Activated naive CD4-positive, alpha-beta T cell treated with anti-CD3 and anti-CD28 coated beads for 36 hours (primary cell): ENCODE data around the gene GPR18. TPM values are rescaled to one million over a fixed set of nuclear protein-coding genes. Genes with fewer than 3 reads are reported as not detected.
A peak's percentile ranks its signal among the peaks of the same experiment; 100 is the strongest.

ENCODE experiments used
- CTCF ChIA-PET: fragments of 350-600 bp; sonication (Branson Sonifier 250); formaldehyde crosslinking; loops from one replicate; lab custom pipeline; 2021; ENCODE audit warnings: antibody characterized with exemption; lab: Charles Lee
- DNase-seq: peaks from one replicate; pipeline ENCODE4 v3.0.0-alpha.2; 2020
- H3K27ac Mint-ChIP-seq: one replicate; pipeline ENCODE4 v1.8.0; 2021; ENCODE audit warnings: mild to moderate bottlenecking, mixed read lengths
- H3K27me3 Mint-ChIP-seq: one replicate; pipeline ENCODE4 v1.8.0; 2021; ENCODE audit warnings: low read depth, mixed read lengths
- H3K36me3 Mint-ChIP-seq: one replicate; pipeline ENCODE4 v1.8.0; 2021; ENCODE audit warnings: low read depth, mixed read lengths
- H3K4me1 Mint-ChIP-seq: one replicate; pipeline ENCODE4 v1.8.0; 2021; ENCODE audit warnings: low read depth, mixed read lengths
- H3K4me3 Mint-ChIP-seq: one replicate; pipeline ENCODE4 v1.8.0; 2021; ENCODE audit warnings: mild to moderate bottlenecking, moderate library complexity, mixed read lengths
- H3K9me3 Mint-ChIP-seq: one replicate; pipeline ENCODE4 v1.8.0; 2021; ENCODE audit warnings: mixed read lengths
- intact Hi-C: fragments of 100-400 bp; cut with micrococcal nuclease; formaldehyde crosslinking; loops from one replicate; pipeline ENCODE4 v1.15.1; 2023
- total RNA-seq, 2 experiments: library from RNA; stranded (reverse); gene quantifications; one replicate each; pipeline ENCODE4 v1.2.3, GENCODE V29; 2021

GPR18 gene
- total RNA-seq, 2 experiments from 2014 or later, result 2.4 TPM

- no peaks in the 10 kb centered on the region for H3K27me3 Mint-ChIP-seq
Measured at GRCh38 chr13:99227909-99228688, 30.1 kb downstream of the GPR18 start.

DNA sequence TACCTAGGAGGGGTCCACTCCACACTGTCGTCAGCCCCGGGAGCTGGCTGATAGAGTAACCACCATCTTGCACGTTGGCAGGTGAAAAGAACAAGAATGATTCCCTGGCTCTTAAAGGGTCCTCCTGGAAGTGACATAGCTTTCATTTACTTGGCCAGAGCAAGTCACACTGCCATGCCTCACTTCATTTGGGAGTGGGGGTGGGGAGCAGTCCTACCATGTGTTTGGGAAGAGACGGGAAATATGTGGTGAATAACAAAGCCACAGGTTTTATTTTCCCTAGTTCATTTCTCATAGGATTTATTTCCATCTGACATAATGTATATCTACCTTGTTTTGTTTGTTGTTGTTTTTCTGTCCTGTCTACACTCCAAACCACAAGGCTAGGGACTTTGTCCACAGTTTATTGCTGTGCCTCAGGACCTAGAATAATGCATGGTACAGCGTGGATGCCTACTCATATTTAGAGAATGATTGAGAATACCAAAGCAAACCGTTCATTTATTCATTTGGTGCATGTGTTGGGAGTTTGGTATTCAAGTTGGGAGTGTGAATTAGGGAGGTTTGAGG lies 30.8 kb downstream of the GPR18 start:
- Mint-ChIP-seq H3K36me3 (no peaks in the 10 kb centered on the region), H3K27me3 (no peaks in the 10 kb centered on the region), H3K27ac (peak overlapping the region; percentile 10), H3K9me3 (no peaks in the 10 kb centered on the region), H3K4me3 (no peak overlapping the region), H3K4me1 (peaks cover 83% of the 10 kb centered on the region)
- DNase-seq, result no peak
- CTCF ChIA-PET, result interaction anchor here (0.6 to 0.9 kb wide), 3 partner anchors 31 to 38 kb away, joined by 3 to 5 read pairs (median 5); partner anchors contain the start of gene GPR18
- intact Hi-C loops, result no loop called here

More at GRCh38 chr13:99227909-99228688, 30.1 kb downstream of the GPR18 start:
- Mint-ChIP-seq H3K4me1 (peaks cover 79% of the 10 kb centered on the region), H3K27ac (peak overlapping the region; percentile 37), H3K36me3 (no peaks in the 10 kb centered on the region), H3K9me3 (no peaks in the 10 kb centered on the region), H3K4me3 (no peak overlapping the region)
- CTCF ChIA-PET, result interaction anchor here (0.6 to 0.9 kb wide), 3 partner anchors 30 to 37 kb away, joined by 3 to 5 read pairs (median 5); partner anchors contain the start of gene GPR18
- intact Hi-C loops, result loop anchor here (1.0 kb wide), 3 partner anchors 9 to 23 kb away; no protein-coding TSS in a partner anchor
- DNase-seq, result peak; percentile 47

- CTCF ChIA-PET, result no interaction called here
- no peaks in the 10 kb centered on the region for H3K36me3 Mint-ChIP-seq
- no peaks in the 10 kb centered on the region for H3K9me3 Mint-ChIP-seq
- peaks cover 87% of the 10 kb centered on the region for H3K4me1 Mint-ChIP-seq
- DNase-seq, result no peak
- H3K27me3 Mint-ChIP-seq, result no peaks in the 10 kb centered on the region
- intact Hi-C loops, result no loop called here
- no peak overlapping the region for H3K4me3 Mint-ChIP-seq
- peak overlapping the region; percentile 44 for H3K27ac Mint-ChIP-seq
Measured at GRCh38 chr13:99226513-99226912, 31.7 kb downstream of the GPR18 start.

DNA sequence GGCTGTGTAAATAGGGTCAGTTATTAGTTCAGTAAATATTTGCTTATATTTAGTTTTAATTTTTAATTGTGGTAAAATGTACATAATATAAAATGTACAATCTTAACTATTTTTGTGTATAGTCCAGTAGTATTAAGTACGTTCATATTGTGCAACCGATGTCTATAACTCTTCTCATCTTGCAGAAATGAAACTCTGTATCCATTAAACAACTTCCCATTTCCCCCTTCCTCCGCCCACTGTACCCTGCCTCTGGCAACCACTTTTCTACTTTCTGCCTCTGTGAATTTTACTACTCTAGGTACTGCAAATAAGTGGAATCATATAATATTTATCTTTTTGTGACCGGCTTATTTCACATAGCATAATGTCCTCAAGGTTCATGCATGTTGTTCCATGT lies 33.1 kb downstream of the GPR18 start:
- CTCF ChIA-PET, result no interaction called here
- Mint-ChIP-seq H3K4me3 (no peak overlapping the region), H3K27ac (peak overlapping the region; percentile 24)

DNA sequence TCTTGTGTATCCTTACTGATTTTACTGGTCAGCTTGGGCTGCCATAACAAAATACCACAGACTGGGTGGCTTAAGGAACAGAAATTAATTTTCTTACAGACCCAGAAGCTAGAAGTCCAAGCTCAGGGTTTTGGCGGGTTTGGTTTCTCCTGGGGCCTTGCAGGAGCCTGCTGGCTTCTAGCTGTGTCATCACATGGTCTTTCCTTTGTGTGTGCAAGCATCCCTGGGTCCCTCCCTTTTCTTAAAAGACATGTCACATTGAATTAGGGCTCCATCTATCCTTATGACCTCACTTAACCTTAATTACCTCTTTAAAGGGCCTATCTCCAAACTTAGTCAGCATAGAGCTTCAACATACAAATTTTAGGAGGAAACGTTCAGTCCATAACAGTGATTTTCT lies 34.2 kb downstream of the GPR18 start:
- CTCF ChIA-PET, result interaction anchor here (0.8 to 1.9 kb wide), 3 partner anchors 14 to 47 kb away, joined by 3 to 8 read pairs (median 6); no protein-coding TSS in a partner anchor
- no peaks in the 10 kb centered on the region for H3K27me3 Mint-ChIP-seq
- peaks cover 84% of the 10 kb centered on the region for H3K4me1 Mint-ChIP-seq
- H3K9me3 Mint-ChIP-seq, result no peaks in the 10 kb centered on the region
- peak; percentile 33 for DNase-seq
- no peak overlapping the region for H3K4me3 Mint-ChIP-seq
- intact Hi-C loops, result no loop called here
- peak overlapping the region; percentile 51 for H3K27ac Mint-ChIP-seq
- H3K36me3 Mint-ChIP-seq, result no peaks in the 10 kb centered on the region

More for the DNA sequence above, 33.1 kb downstream of the GPR18 start:
- Mint-ChIP-seq H3K9me3 (no peaks in the 10 kb centered on the region), H3K36me3 (no peaks in the 10 kb centered on the region), H3K27me3 (no peaks in the 10 kb centered on the region), H3K4me1 (peaks cover 86% of the 10 kb centered on the region)
- intact Hi-C loops, result no loop called here
- no peak for DNase-seq

GRCh38 chr13:99223587-99223986 lies 34.6 kb downstream of the GPR18 start:
- no peak for DNase-seq
- Mint-ChIP-seq H3K36me3 (no peaks in the 10 kb centered on the region), H3K4me1 (peaks cover 84% of the 10 kb centered on the region), H3K27ac (peak overlapping the region; percentile 51), H3K27me3 (no peaks in the 10 kb centered on the region), H3K9me3 (no peaks in the 10 kb centered on the region), H3K4me3 (no peak overlapping the region)
- intact Hi-C loops, result no loop called here
- CTCF ChIA-PET, result interaction anchor here (0.8 to 1.9 kb wide), 3 partner anchors 14 to 47 kb away, joined by 3 to 8 read pairs (median 6); no protein-coding TSS in a partner anchor

DNA sequence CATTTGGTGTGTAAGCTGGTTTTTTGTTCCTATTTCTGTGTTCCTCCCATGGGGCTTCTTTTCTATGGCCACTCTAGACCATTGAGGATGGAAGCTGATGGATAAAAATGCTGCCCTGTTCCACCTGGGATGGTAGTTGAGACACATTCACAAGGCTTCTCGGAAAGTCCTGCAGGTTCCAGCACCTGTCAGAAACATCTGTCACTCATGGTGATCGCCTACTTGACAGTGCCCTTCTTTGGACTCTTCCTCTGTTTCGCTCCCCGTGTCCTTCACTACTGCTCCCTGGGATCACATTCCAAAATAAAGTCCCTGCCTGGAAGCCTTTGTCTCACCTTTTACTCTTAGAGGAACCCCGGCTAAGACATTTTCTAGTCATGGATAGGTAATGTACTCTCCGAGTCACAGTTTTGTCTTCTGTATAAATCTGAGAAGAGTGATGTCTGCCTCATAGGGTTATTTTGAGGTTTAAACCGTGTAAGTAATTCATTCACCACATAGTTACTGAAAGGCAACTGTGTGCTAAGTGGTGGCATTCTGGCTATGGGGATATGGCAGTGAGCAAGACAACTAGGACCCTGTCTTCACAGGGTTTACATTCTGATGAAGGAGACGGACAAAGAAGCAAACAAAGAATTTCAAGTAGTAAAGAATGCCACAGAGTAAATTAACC lies 36.5 kb downstream of the GPR18 start:
- H3K36me3 Mint-ChIP-seq, result no peaks in the 10 kb centered on the region
- CTCF ChIA-PET, result interaction anchor here (1.0 to 1.2 kb wide), 3 partner anchors 15 to 104 kb away, joined by 3 to 5 read pairs (median 3); partner anchors contain the start of gene GPR18
- intact Hi-C loops, result no loop called here
- no peaks in the 10 kb centered on the region for H3K27me3 Mint-ChIP-seq
- H3K4me1 Mint-ChIP-seq, result peaks cover 89% of the 10 kb centered on the region
- no peaks in the 10 kb centered on the region for H3K9me3 Mint-ChIP-seq
- peak overlapping the region; percentile 1 for H3K4me3 Mint-ChIP-seq
- peak overlapping the region; percentile 74 for H3K27ac Mint-ChIP-seq
- DNase-seq, result no peak

DNA sequence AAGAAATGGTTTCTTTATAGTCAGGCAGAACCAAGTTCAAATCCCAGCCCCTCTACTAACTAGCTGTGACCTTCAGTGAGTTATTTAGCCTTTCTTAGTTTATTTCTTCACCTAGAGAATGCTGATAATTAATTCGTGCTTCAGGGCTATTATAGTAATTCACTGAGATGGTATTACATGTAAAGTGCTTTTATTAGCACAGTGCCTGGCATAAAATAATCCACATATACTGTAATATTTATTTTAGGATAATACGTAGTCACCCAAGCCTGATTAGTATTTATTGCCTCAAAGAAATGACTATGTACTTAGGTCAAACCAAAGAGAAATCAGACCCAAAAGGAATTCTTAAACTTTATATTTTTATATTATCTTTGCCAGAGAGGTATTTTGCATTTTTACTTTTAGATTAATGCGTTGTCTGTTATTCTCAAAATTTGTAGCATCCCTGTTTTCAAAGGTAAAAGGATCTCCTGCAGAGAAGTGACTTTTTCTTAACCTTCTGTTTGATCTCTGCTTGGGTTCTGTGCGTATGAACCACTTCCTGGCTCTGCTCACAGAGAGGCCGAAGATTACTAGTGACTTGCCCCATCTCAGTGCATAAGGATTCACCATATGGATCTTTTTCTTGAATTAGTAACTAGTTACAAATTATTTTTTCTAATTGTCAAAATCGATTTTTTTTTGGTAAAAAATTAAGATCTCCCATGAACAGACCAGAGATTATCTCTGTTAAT lies 37.8 kb downstream of the GPR18 start:
- CTCF ChIA-PET, result interaction anchor here (0.7 kb wide), 1 partner anchor 217 kb away, joined by 3 read pairs; no protein-coding TSS in a partner anchor
- H3K27me3 Mint-ChIP-seq, result no peaks in the 10 kb centered on the region
- H3K9me3 Mint-ChIP-seq, result no peaks in the 10 kb centered on the region
- peaks cover 3% of the 10 kb centered on the region for H3K36me3 Mint-ChIP-seq
- intact Hi-C loops, result no loop called here
- H3K27ac Mint-ChIP-seq, result peak overlapping the region; percentile 25
- DNase-seq, result peak; percentile 46
- H3K4me1 Mint-ChIP-seq, result peaks cover 87% of the 10 kb centered on the region
- H3K4me3 Mint-ChIP-seq, result peak overlapping the region; percentile 23

DNA sequence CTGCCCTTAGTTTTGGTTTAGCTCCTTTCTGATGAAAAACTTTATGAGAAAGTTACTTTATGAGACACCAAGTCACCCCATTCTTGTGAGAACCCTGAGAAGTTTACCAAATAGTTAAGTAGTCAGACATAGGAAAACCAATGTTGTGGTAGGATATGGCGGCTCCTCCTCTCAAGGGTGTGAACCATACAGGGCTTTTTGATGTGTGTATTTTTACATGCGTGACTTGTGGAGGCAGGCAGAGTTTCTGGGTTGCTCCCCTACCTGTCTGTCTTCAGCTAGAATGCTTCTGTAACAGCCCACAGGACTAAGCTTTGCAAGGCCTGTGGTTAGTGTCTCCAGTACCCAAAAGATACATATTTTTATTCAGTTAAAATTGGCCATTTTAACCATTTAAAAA lies 39.2 kb downstream of the GPR18 start:
- Mint-ChIP-seq H3K36me3 (peaks cover 3% of the 10 kb centered on the region), H3K4me1 (peaks cover 89% of the 10 kb centered on the region), H3K27ac (peak overlapping the region; percentile 88), H3K9me3 (no peaks in the 10 kb centered on the region), H3K4me3 (peak overlapping the region; percentile 43), H3K27me3 (no peaks in the 10 kb centered on the region)
- intact Hi-C loops, result loop anchor here (1.0 to 5.0 kb wide), 11 partner anchors 9 to 645 kb away; partner anchors contain the start of gene GPR18
- DNase-seq, result peak; percentile 77
- CTCF ChIA-PET, result interaction anchor here (0.9 to 2.9 kb wide), 9 partner anchors 11 to 47 kb away, joined by 3 to 20 read pairs (median 5); partner anchors contain the start of genes GPR18 and UBAC2

DNA sequence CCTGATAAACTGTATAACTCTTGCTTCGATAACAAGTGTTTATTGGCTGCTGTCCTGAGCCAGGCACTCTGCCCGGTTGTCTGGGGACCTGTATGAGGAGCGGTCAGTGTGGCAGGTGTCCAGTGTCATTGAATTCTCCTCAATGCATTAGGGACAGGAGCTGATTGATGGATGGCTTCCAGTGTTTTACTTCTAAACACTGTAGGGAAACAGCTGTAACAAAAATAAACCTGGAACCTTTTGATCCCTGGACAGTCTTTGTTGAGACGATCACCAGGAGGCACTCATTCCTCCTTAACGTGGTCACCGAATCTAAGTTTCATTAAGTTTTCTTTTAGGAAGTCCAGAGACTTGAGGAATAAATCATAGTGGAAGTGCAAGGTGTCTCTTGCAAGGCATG lies 39.6 kb downstream of the GPR18 start:
- DNase-seq, result no peak
- intact Hi-C loops, result loop anchor here (1.0 to 5.0 kb wide), 7 partner anchors 70 to 644 kb away; no protein-coding TSS in a partner anchor
- Mint-ChIP-seq H3K9me3 (no peaks in the 10 kb centered on the region), H3K27ac (peak overlapping the region; percentile 88), H3K4me1 (peaks cover 87% of the 10 kb centered on the region), H3K4me3 (peak overlapping the region; percentile 43), H3K36me3 (peaks cover 3% of the 10 kb centered on the region), H3K27me3 (no peaks in the 10 kb centered on the region)
- CTCF ChIA-PET, result interaction anchor here (0.6 to 2.9 kb wide), 12 partner anchors 12 to 169 kb away, joined by 3 to 20 read pairs (median 5); partner anchors contain the start of genes GPR18 and UBAC2

DNA sequence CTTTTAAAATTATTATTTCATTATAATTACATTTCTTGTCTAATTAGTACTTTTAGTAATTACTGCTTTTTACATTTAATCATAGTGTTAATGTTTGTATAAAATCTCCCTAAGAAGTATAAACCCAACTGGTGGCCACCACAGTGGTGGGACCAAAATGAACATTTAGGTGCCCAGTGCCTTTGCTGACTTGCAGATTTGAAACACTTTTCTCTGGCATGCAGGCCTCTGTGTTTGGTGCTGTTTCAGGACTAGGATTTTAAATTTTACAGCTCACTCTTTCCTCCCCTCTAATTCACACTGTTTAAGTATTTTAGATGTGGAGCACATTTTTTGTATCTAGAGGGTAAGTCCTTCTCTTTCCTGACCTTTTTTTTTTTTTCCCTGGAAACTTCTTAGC lies 40.1 kb downstream of the GPR18 start:
- Mint-ChIP-seq H3K27me3 (no peaks in the 10 kb centered on the region), H3K4me3 (peak overlapping the region; percentile 43), H3K4me1 (peaks cover 88% of the 10 kb centered on the region), H3K36me3 (peaks cover 3% of the 10 kb centered on the region), H3K9me3 (no peaks in the 10 kb centered on the region), H3K27ac (peak overlapping the region; percentile 88)
- intact Hi-C loops, result loop anchor here (1.0 to 5.0 kb wide), 7 partner anchors 71 to 644 kb away; no protein-coding TSS in a partner anchor
- DNase-seq, result no peak
- CTCF ChIA-PET, result interaction anchor here (0.6 to 2.9 kb wide), 10 partner anchors 13 to 168 kb away, joined by 3 to 20 read pairs (median 6); partner anchors contain the start of genes GPR18 and UBAC2
